Smooth muscle cell (in vitro differentiated cells): ENCODE data around the gene KCNJ1. TPM values are rescaled to one million over a fixed set of nuclear protein-coding genes. Genes with fewer than 3 reads are reported as not detected.

Source experiments
- DNase-seq: peaks from one replicate; lab custom pipeline; 2025; ENCODE audit not compliant: unreplicated experiment; lab: John Stamatoyannopoulos, UW
- H2AFZ ChIP-seq: fragments of 200-600 bp; sonication (generic); 2 replicates; pipeline ENCODE4 v1.6.0; 2016; ENCODE audit warnings: antibody characterized with exemption, low read depth, mild to moderate bottlenecking
- H3F3A ChIP-seq: fragments of 200-600 bp; sonication (generic); 2 replicates; pipeline ENCODE4 v1.6.0; 2017; ENCODE audit warnings: antibody characterized with exemption, low read depth
- H3K27ac ChIP-seq: fragments of 200-600 bp; sonication (generic); 2 replicates; pipeline ENCODE4 v1.5.1; 2016; ENCODE audit warnings: low read depth, mild to moderate bottlenecking
- H3K27me3 ChIP-seq: fragments of 200-600 bp; sonication (generic); 2 replicates; pipeline ENCODE4 v1.6.1; 2016; ENCODE audit warnings: low read depth, mild to moderate bottlenecking
- H3K36me3 ChIP-seq: fragments of 200-600 bp; sonication (generic); 2 replicates; pipeline ENCODE4 v1.5.1; 2016; ENCODE audit warnings: low read depth
- H3K4me1 ChIP-seq: fragments of 200-600 bp; sonication (generic); 2 replicates; pipeline ENCODE4 v1.5.1; 2016; ENCODE audit warnings: low read depth
- H3K4me2 ChIP-seq: fragments of 200-600 bp; sonication (generic); 2 replicates; pipeline ENCODE4 v1.6.0; 2016; ENCODE audit warnings: mild to moderate bottlenecking
- H3K4me3 ChIP-seq: fragments of 200-600 bp; sonication (generic); 2 replicates; pipeline ENCODE4 v1.5.1; 2016; ENCODE audit warnings: mild to moderate bottlenecking
- H3K79me2 ChIP-seq: fragments of 200-600 bp; sonication (generic); 2 replicates; pipeline ENCODE4 v1.6.0; 2016; ENCODE audit warnings: low read depth, mild to moderate bottlenecking
- H3K9ac ChIP-seq: fragments of 200-600 bp; sonication (generic); 2 replicates; pipeline ENCODE4 v1.6.0; 2016; ENCODE audit warnings: low read depth
- H3K9me3 ChIP-seq: fragments of 200-600 bp; sonication (generic); replicated peaks from 2 replicates; pipeline ENCODE4 v1.5.1; 2016; ENCODE audit warnings: low read depth
- H4K20me1 ChIP-seq: fragments of 200-600 bp; sonication (generic); 2 replicates; pipeline ENCODE4 v1.6.0; 2016; ENCODE audit warnings: low read depth
- WGBS: methylation state at CpG from one replicate; pipeline ENCODE4 v1.1.7; 2016; ENCODE audit warnings: low lambda C conversion rate; 5-methylcytosine and 5-hydroxymethylcytosine counted together
- polyA plus RNA-seq: library from polyadenylated mRNA; unstranded; fragments of >200 nt; fragmentation: Nextera tagmentation; extraction: Ambion mirVana; gene quantifications from 2 replicates; pipeline ENCODE4 v1.2.1, GENCODE V29; 2016
- total RNA-seq: library from RNA; depleted of rRNA; stranded (reverse); fragments of >200 nt; gene quantifications from 2 replicates; pipeline ENCODE4 v1.2.3, GENCODE V29; 2014
- TF ChIP-seq, protein P1 (sequence below): fragments of 200-600 bp; sonication (generic); IDR thresholded peaks from 2 replicates; pipeline ENCODE4 v1.5.1; 2017; ENCODE audit warnings: borderline replicate concordance, mild to moderate bottlenecking, antibody characterized with exemption; ENCODE audit not compliant: insufficient read depth, poor library complexity, severe bottlenecking

The KCNJ1 gene
- total and polyA plus RNA-seq, 2 experiments from 2014 or later, result 0.99 TPM; not detected in 1

DNA sequence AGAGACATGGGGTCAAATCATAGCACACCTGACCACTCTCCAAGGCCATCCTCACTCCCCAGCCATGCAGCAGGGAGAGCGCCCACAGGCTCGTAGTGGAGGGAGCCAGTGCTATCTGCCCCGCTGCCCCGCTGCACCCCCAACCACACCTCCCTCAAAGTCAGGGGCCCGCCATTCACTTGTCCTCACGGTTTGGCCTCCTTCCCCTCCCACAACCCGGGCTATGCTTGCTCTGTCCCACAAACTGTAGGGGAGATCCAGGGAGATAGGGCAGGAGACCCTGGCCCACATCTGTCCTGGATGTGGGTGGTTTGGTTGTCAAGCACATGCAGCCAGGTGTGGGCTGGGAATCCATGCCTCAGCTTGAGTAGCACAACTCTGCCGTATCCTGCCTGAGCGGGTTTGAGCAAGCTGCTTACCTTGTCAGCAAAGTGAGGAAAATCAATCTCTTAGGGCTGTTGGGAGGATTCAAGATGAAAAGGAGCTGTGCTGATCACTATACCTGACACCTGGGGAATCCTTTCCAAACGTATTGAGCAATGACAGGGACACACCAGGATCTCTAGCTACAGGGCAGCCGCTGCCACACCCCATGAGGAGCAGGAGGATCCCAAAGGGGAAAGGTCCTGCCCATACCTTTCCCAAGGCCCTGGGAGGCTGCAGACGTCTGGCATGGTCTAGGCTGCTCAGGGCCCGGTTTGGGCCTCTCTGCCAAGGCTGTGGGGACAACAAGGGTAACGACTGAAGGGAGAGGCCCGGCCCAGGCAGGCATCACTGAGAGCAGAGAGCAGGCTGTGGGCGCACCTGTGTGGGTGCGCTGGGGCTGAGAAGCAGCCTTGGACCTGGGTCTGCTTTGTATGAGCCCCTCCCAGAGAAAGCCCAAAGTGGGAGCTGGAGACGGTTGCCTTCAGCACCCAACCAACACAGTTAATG is 47.4 kb upstream of the KCNJ1 start:
- H3K9me3 ChIP-seq, result no peaks in the 10 kb centered on the region
- H3K27me3 ChIP-seq, result peaks cover 5% of the 10 kb centered on the region
- no peak overlapping the region for H3K4me3 ChIP-seq
- H3F3A ChIP-seq, result no peaks in the 10 kb centered on the region
- no peak overlapping the region for H3K9ac ChIP-seq
- no peak overlapping the region for H3K4me2 ChIP-seq
- no peaks in the 10 kb centered on the region for H4K20me1 ChIP-seq
- H3K79me2 ChIP-seq, result no peaks in the 10 kb centered on the region
- TF ChIP-seq, protein P1, sequence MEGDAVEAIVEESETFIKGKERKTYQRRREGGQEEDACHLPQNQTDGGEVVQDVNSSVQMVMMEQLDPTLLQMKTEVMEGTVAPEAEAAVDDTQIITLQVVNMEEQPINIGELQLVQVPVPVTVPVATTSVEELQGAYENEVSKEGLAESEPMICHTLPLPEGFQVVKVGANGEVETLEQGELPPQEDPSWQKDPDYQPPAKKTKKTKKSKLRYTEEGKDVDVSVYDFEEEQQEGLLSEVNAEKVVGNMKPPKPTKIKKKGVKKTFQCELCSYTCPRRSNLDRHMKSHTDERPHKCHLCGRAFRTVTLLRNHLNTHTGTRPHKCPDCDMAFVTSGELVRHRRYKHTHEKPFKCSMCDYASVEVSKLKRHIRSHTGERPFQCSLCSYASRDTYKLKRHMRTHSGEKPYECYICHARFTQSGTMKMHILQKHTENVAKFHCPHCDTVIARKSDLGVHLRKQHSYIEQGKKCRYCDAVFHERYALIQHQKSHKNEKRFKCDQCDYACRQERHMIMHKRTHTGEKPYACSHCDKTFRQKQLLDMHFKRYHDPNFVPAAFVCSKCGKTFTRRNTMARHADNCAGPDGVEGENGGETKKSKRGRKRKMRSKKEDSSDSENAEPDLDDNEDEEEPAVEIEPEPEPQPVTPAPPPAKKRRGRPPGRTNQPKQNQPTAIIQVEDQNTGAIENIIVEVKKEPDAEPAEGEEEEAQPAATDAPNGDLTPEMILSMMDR, result no peak
- 85% methylated on average over 18 of the region's 18 CpGs for WGBS
- no peaks in the 10 kb centered on the region for H3K36me3 ChIP-seq
- no peak for DNase-seq
- no peak overlapping the region for H3K27ac ChIP-seq
- H2AFZ ChIP-seq, result no peak overlapping the region
- no peaks in the 10 kb centered on the region for H3K4me1 ChIP-seq

DNA sequence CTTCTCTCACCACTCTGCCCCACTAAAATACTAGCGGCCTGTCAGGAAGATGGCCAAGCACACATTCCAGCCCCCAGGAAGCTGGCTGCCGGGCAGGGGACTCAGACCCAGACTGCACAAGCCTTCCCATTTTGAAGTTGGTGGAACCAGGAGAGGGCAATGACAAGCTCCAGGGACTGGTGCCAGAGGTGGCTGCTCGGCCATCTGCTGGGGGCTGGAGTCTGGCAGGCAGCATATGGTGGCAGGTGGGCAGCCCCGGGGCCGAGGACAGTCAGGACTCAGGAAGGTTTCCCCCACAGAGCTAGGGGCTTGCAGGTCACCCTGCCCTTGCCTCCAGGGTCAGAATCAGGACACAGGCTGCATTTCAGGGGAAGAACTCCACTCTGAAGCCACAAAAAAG is 46.7 kb upstream of the KCNJ1 start:
- WGBS, result 92% methylated on average over 5 of the region's 5 CpGs
- H3K4me1 ChIP-seq, result no peaks in the 10 kb centered on the region
- H2AFZ ChIP-seq, result no peak overlapping the region
- peaks cover 4% of the 10 kb centered on the region for H3F3A ChIP-seq
- H3K9ac ChIP-seq, result no peak overlapping the region
- no peak overlapping the region for H3K27ac ChIP-seq
- H3K4me3 ChIP-seq, result no peak overlapping the region
- no peaks in the 10 kb centered on the region for H3K9me3 ChIP-seq
- H4K20me1 ChIP-seq, result no peaks in the 10 kb centered on the region
- TF ChIP-seq, protein P1, result no peak
- peaks cover 5% of the 10 kb centered on the region for H3K27me3 ChIP-seq
- H3K79me2 ChIP-seq, result no peaks in the 10 kb centered on the region
- no peak overlapping the region for H3K4me2 ChIP-seq
- no peak for DNase-seq
- H3K36me3 ChIP-seq, result no peaks in the 10 kb centered on the region

DNA sequence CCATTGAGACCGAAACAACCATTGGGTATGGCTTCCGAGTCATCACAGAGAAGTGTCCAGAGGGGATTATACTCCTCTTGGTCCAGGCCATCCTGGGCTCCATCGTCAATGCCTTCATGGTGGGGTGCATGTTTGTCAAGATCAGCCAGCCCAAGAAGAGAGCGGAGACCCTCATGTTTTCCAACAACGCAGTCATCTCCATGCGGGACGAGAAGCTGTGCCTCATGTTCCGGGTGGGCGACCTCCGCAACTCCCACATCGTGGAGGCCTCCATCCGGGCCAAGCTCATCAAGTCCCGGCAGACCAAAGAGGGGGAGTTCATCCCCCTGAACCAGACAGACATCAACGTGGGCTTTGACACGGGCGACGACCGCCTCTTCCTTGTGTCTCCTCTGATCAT is 44.6 kb upstream of the KCNJ1 start:
- Histone ChIP-seq H3K36me3 (no peaks in the 10 kb centered on the region), H3K9ac (no peak overlapping the region), H3K27ac (no peak overlapping the region), H4K20me1 (no peaks in the 10 kb centered on the region), H3K4me1 (peaks cover 5% of the 10 kb centered on the region), H3F3A (peaks cover 13% of the 10 kb centered on the region), H3K27me3 (peaks cover 5% of the 10 kb centered on the region), H3K9me3 (no peaks in the 10 kb centered on the region), H3K79me2 (no peaks in the 10 kb centered on the region), H3K4me2 (no peak overlapping the region), H3K4me3 (no peak overlapping the region), H2AFZ (no peak overlapping the region)
- WGBS, result 94% methylated on average over 18 of the region's 18 CpGs
- no peak for DNase-seq
- TF ChIP-seq, protein P1, result no peak
